ENCODE data around the gene LTBP1.

- TF ChIP-seq POLR2A (IDR thresholded peaks at IDR 0.05) (no peak), CTCF (IDR thresholded peaks at IDR 0.05) (no peak), POLR2AphosphoS5 (IDR thresholded peaks at IDR 0.05) (no peak)
These were observed 154.2 kb downstream of the LTBP1 start for GRCh38 chr2:33100921-33101320.

All from transverse colon (tissue), 4 donors.